GM21717 (cell line): Measurements from ENCODE around the gene PACSIN2.

Experiments
- ATAC-seq: cut with Tn5 transposase; IDR thresholded peaks from one replicate; pipeline ENCODE4 v1.9.1; 2021; ENCODE audit warnings: mild to moderate bottlenecking, moderate library complexity; ENCODE audit not compliant: unreplicated experiment

PACSIN2 gene

DNA sequence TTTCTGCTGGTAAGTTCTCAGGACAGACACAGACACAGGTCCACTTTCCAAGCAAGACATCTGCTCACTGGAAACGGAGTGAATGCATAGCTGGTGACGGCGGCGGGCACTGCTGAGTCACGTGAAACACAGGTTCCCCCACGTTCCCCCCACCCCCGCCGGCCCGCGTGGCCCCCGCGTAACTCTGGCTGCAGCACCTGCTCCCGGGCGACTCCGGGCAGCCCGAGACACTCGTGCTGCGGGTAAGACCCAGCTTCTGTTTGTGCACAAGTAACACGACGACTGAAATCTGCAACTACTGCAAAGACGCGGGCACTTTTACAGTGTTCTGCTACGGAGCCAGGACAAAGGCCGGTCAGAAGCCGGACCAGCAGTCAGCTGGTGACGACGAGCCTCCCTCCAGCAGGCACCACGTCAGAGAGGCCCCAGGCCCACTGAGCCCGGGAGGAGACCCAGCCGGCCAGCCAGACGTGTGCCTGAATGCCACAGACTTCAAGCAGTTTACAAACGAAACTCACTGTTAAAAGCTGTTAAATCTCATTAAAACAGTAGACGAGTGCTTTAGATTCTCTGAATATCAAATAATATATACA is 145.0 kb downstream of the PACSIN2 start:
- no peak for ATAC-seq

DNA sequence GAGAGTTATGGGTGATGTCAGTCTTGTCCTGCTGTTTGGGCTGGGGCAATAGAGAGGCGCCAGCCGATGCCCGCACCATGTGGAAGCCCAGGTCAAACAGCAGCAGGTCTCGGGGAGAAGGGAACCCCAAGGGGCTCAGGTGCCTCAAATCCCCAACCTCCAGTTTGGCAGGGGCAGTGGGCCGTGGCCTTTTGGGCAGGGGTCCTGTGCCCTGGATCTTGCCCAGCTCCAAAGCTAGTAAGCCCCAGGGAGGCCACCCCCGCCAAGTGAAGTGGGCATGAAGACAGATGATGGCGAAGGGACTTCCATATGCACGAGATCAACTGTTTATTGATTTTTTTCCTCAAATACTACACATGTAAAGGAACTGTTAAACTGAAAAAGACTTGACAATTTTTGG is 145.5 kb downstream of the PACSIN2 start:
- ATAC-seq = no peak

DNA sequence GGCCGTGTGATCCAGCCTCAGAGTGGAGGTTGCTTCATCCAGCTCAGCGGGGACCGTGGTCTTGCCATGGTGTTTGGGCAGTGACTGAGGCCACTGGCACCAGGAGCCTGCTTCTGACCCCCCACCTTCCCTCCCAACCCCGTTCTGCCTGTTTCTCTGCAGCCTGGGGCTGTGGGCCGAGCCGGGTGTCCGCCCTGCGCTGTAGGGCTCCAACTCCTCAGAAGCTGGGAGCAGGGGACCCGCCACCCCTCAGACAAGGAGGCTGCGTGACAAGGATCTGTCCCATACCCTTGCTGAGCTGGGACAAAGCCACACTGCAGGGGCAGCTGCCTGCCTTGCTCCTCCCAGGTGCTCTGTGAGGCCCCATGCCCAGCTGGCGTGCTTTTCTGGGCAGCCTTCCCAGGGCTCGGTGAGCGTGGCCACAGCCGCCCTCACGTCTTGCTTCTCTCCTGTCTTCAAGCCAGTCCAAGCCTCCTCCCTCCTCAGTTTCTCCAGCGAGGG is 146.1 kb downstream of the PACSIN2 start:
- no peak for ATAC-seq

DNA sequence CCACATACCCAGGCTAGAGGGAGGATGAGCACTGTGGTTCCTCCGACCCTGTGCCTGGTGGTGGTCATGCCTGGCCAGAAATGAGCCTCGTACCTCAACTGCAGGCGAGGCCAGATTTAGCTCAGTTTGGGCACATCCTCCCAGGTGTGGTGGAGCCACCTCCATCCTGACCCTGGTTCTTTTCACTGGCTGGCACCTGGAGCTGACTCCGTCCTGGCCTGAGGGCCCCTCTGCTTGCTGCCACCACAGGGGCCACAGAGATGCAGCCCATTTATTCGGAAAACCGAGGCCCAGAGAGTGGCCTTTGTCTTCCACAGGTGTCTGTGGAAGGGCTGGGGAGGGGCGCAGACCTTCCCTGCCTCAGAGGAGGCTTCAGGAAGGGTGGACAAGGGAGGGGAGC is 148.8 kb downstream of the PACSIN2 start:
- no peak for ATAC-seq

DNA sequence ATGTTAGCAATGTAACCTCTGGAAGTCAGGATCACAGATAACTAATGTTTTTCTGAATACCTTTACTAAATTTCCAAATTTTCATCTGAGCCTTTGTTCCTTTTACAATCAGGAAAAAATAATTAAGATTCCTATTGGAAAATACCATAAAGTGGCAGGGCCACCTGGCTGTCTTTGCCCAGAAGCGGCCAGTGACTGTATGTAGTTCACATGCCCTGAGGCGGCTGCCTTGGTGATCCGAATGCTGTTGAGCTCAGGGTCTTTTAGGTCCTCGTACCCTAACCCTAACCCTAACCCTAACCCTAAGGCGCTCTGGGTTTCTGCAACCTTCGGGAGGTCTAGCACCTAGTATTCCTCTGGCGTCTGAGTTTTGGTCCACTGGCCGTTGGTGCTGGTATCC is 149.4 kb downstream of the PACSIN2 start:
- no peak for ATAC-seq

DNA sequence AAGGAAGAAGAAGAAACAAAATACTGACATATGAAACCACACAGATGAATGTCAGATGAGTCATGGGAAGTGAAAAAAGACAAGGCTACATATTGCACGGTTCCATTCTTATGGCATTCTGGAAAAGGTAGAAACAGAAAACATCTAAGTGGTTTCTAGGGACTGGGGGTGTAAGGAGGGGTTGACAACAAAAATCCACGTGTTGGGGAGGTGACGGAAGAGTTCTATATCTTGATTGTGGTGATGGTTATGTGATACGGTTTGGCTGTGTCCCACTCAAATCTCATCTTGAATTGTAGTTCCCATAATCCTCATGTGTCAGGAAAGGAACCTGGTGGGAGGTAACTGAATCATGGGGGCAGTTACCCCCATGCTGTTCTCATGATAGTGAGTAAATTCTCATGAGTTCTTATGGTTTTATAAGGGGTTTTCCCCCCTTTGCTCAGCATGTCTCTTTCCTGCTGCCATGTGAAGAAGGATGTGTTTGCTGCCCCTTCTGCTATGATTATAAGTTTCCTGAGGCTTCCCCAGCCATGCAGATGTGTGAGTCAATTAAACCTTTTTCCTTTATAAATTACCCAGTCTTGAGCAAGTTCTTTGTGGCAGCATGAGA is 151.5 kb downstream of the PACSIN2 start:
- no peak for ATAC-seq

DNA sequence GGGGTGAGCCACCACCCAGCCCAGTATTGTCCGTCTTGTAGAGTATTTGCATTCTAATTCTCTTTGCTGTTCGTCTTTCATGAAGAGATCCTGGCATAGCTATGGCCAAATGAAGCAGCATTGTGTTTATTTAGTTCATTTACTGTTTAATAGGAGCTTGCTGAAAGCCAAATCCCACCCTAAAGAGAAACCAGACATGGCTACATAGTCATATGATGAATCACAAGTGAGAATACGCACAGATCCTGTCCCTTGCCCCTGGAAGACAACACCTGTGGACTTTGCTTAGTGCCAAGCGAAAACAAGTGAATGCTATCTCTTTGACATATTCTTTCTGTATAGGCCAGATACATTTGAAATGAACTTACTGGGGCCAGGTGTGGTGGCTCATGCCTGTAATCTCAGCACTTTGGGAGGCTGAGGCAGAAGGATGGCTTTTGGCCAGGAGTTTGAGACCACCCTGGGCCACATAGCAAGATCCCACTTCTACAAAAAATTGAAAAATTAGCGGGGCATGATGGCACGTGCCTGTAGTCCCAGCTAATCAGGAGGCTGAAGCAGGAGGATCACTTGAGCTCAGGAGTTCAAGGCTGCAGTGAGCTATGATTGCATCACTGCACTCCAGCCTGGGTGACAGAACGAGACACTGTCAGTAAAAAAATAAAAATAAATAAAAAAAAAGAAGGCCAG is 152.8 kb downstream of the PACSIN2 start:
- no peak for ATAC-seq

DNA sequence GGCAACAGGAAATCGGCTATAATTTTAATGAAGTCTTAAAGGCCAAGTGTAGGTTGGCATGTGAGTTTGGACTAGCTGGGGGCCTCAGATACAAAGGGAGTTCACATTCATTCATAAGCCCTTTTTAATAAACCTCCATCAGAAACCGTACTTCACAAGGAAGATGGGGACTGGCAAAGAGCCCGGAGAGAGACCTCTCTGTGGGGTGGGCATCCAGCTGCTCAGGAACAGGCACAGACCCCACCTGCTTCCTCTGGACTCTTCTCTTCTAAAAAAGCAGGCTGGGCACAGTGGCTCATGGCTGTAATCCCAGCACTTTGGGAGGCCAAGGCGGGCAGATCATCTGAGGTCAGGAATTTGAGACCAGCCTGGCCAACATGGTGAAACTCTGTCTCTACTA is 154.0 kb downstream of the PACSIN2 start:
- ATAC-seq = no peak

DNA sequence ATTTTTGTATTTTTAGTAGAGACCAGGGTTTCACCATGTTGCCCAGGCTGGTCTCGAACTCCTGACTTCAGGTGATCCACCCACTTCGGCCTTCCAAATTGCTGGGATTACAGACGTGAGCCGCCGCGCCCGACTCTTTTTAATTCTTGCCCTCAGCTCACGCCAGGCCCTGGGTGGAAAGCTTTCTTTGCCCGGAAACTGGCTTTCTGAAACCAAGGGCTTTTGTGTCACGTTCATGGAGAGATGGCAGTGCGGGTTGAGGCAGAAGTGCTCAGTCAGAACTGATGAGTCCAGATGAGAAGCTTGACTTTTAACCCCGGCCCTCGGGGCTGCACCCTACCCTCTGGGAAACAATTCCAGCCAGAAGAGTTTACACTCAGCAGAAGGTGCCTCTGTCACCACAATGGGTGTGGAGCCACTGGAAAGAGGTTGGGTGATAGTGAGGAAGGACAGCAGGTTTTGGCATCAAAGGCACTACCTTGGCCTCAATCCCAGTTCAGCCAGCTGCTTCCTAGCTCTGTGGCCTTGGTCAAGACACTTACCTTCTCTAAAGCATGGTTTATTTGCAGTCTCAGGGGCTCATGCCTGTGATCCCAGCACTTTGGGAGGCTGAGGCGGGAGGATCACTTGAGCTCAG is 157.0 kb downstream of the PACSIN2 start:
- no peak for ATAC-seq

DNA sequence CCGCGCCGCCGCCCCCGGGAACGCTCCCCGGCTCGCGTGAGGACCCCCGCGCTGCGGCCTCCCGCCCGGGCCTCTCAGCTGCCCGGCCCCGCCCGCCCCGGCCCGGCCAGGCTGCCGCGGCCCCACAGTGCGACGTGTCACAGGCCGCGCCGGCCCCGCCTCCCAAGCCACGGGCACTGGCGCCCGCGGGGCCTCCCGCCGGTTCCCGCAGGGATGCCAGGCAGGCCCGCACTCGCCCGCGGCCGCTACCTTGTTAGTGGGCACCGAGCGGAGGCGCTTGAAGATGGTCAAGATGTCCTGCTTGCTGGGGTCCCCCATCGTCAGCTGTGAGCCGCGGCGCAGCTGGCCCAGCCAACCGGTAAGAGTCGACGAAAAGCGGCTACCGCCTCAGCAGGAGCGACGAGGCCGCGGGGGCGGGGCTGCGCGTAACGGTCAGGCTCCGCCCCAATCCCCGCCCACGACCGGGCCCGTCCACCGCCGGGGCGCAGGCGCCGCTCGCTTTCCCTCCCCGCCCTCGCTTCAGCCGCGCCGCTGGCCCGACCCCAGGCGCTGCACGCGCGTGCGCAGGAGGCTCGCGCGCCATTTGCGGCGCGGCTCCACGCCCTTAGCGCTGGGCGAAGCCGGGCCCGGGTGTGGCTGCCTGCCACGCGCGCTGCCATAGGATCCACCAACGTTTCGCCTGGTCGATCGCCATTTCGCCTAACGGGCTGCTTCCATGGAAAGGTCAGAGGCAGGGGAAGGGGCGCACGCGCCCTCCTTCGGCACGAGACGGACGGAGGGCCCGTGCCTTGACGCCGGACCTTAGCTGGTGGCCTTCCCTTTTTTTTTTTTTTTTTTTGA is 157.9 kb downstream of the PACSIN2 start, which contains the start of gene ARFGAP3:
ARFGAP3 (minus strand) TSS at position 409 of the 840 bp plus-strand sequence; CDS start at position 318, 91 bp downstream.
- peak; percentile 61 for ATAC-seq

DNA sequence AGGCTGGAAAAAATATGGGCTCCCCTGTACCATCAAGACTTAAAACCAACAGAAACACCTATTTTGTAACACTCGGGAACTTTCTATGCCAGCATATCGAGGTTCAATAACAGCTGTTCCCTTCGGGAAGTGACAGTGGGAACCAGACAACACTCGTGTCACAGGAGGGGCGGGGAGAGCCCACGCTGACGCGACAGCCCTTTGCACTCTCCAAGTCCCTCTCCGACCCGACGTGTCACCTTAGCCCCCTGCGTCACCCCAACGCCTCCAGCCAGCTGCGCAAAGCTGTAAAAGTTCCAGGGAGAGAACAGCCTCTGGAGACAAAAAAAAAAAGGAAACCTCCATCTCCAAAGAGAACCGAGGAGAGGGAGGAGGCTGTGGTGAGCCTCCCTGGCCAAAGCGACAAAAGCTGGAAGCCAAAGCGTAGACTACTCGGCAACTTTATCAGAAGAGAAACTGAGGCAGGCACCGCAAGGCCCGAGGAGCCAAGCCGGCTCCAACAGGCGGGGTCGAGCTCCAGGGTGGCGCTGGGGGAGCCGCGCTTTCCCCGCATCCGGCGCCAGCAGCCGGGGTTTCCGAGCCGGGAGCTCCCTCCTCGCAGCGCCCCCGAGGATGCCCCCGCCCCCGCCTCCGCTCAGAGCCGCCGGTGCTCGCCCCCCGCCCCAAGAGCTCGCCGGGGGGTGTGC is 158.6 kb downstream of the PACSIN2 start:
- ATAC-seq = peak; percentile 29

DNA sequence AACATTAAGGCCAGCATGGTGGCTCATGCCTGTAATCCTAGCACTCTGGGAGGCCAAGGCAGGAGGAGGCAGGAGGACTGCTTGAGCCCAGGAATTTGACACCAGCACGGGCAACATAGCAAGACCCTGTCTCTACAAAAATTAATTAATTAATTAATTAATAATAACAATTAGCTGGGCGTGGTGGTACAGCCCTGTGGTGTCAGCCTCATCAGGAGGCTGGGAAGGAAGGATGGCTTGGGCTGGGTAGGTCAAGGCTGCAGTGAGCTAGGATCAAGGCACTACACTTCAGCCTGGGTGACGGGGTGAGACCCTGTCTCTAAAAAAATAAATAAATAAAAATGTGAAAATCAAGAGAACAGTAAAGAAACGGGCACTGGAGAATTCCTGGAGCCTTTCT is 159.2 kb downstream of the PACSIN2 start:
- ATAC-seq = no peak

DNA sequence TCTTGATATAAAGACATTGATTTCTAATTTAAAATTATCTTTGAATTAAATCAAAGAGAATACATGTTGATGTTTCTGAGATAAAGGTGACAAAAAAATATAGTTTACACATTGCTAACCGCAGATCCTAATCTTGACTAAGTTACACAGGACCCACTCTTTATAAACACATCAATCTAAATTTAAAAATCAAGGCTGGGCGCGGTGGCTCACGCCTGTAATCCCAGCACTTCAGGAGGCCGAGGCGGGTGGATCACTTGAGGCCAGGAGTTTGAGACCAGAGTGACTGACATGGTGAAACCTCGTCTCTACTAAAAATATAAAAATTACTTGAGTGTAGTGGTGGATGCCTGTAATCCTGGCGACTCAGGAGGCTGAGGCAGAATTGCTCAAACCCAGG is 159.7 kb downstream of the PACSIN2 start:
- no peak for ATAC-seq

DNA sequence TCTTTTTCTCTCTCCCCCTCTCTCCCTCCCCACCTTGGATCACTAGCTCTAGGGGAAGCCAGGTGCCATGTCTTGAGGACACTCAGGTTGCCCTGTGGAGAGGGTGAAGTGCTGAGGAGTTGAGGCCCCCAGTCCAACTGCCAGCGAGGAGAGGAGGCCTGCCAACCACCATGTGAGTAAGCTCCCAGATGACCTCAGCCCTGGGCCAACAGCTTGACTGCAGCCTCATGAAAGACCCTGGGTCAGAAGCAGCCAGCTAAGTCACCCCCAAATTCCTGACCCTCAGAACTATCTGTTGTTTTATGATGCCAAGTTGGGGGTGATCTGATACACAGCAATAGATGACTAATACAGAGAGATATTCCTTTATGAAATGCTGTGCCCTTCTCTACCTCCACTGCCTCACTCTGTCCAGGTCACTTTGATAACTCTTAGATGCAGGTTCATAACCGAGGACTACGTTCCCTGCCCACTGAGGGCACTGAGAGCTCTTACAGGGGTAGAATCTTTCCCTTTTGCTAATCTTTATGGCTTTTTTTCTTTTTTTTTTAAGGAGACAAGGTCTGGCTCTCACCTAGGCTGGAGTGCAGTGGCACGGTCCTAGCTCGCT is 165.9 kb downstream of the PACSIN2 start:
- ATAC-seq = no peak

DNA sequence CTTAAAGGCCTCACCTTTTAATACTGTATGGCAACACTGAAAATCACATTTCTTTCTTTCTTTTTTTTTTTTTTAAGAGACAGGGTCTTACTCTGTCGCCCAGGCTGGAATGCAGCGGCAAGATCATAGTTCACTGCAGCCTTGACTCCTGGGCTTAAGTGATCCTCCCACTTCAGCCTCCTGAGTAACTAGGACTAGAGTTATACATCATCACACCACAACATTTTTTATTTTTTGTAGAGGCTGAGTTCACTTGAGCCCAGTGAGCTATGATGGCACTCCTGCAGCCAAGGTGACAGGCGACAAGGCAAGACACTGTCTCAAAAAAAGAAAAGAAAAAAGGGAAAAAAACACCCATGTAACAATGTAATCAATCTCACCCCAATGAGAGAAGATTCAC is 167.8 kb downstream of the PACSIN2 start:
- no peak for ATAC-seq

DNA sequence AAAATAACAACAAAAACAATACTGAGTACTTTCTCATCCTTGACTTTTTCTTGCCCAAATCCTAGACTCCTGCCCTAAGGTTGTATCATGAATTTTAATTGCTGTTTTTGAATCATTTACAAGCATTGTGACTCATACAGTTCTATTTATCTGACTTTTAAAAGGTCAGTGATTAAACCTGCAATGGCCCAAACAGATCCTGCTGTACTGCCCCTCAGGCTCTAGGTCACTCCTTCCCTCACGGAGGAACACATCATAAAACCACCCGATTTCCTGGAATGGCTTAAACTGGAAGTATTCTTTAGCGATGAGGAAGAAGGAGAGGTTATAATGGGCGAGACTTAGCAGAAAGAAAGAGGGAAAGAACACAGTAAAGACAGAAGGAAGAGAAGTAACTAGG is 170.2 kb downstream of the PACSIN2 start:
- no peak for ATAC-seq

DNA sequence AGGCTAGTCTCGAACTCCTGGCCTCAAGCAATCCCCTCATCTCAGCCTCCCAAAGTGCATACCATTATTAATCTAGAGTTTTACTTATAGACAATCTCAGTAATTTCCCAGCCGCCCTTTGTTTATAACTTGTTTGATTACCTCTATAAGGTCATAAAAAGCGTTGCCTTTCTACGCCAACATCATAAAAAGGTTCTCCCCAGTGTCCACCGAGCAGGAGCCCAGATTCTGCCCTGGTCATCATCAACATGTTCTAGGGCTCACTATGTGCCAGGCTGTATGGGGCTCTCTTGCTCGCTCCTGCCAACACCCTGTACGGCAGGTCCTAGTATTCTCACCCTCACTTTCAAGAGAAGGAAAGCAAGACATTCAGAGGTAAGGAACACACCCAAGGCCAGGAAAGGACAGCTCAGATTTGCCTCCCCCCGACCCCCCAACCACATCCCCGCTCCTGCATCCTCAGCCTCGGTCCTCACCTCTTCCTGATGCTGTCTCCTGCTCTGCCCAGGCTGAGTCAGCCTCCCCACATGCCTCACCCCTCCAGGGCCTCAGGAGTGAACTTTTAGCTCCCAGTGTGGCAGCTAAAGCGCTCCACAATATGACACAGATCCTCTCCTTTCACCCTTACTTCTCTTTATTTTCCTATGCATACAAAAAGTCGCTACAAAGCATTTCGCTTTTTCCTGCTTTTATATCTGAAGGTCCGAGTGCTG is 172.1 kb downstream of the PACSIN2 start:
- no peak for ATAC-seq

DNA sequence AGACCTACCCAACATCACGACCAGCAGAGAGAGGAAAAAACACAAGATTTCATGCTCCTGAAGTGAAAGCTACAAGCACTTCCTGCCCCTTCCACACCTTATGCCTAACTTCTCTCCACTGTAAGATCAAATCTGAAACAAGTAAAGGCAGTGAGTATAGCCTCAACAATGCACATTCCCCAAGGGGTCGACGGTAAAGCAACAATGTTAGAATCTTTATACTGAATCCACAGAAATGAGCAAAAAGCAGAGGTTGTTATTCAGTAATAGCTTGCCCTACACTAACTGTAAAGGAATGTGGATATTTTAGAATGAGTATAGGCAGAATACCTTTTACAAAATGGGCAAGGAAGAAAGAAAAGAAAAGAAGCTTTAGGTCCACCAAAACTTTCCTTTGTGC is 173.5 kb downstream of the PACSIN2 start:
- no peak for ATAC-seq

DNA sequence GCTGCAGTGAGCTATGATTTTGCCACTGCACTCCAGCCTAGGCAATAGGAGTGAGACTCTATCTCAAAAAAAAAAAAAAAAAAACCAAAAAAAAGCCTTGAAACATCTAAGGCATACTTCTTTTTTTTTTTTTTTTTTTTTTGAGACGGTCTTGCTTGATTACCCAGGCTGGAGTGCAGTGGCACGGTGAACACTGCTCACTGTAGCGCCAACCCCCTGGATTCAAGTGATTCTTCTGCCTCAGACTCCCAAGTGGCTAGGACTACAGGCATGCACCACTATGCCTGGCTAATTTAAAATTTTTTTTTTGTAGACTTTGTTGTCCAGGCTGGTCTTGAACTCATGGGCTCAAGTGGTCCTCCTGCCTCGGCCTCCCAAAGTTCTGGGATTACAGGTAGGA is 177.4 kb downstream of the PACSIN2 start:
- no peak for ATAC-seq
